PC-3 (cell line): ENCODE measurements around the gene UQCRQ.

ENCODE experiments used
- CTCF ChIP-seq: fragments of 300-600 bp; sonication (generic); conservative IDR thresholded peaks from 2 replicates; pipeline ENCODE4 v1.5.1; 2017; ENCODE audit warnings: antibody characterized with exemption, low read depth, mild to moderate bottlenecking, low read length
- EZH2 ChIP-seq: fragments of 300-600 bp; sonication (generic); IDR thresholded peaks from one replicate; pipeline ENCODE4 v1.6.1; 2017; ENCODE audit warnings: antibody characterized with exemption, mild to moderate bottlenecking, low read length; ENCODE audit not compliant: unreplicated experiment

GRCh38 chr5:132828846-132829494 is 37.5 kb upstream of the UQCRQ start:
- TF ChIP-seq EZH2 (no peak), CTCF (no peak)
